H9 (cell line): ENCODE data around the gene PHC3. TPM values are rescaled to one million over a fixed set of nuclear protein-coding genes. Genes with fewer than 3 reads are reported as not detected.

ENCODE experiments used
- DNase-seq: peaks from one replicate; pipeline ENCODE4 v3.0.0-alpha.2; 2017
- H2AFZ ChIP-seq: one replicate; pipeline ENCODE4 v1.6.1; 2013; ENCODE audit warnings: mild to moderate bottlenecking, low read length, control low read depth, moderate library complexity
- H2AK5ac ChIP-seq: 2 replicates; pipeline ENCODE4 v1.6.1; 2013; ENCODE audit warnings: low read length, control low read depth, mixed read lengths; ENCODE audit not compliant: insufficient read length
- H2BK120ac ChIP-seq: one replicate; pipeline ENCODE4 v1.6.1; 2013; ENCODE audit warnings: low read depth, mild to moderate bottlenecking, low read length, control low read depth, inconsistent platforms; ENCODE audit not compliant: poor library complexity, severe bottlenecking
- H2BK12ac ChIP-seq: 2 replicates; pipeline ENCODE4 v1.6.1; 2013; ENCODE audit warnings: low read length, control low read depth, mixed read lengths, low read depth; ENCODE audit not compliant: insufficient read length
- H2BK15ac ChIP-seq: 2 replicates; pipeline ENCODE4 v1.6.1; 2013; ENCODE audit warnings: low read depth, low read length, control low read depth
- H2BK20ac ChIP-seq: one replicate; pipeline ENCODE4 v1.6.1; 2013; ENCODE audit warnings: low read depth, mild to moderate bottlenecking, low read length, control low read depth, inconsistent platforms; ENCODE audit not compliant: poor library complexity, severe bottlenecking
- H2BK5ac ChIP-seq: 2 replicates; pipeline ENCODE4 v1.6.1; 2013; ENCODE audit warnings: low read length, control low read depth, mixed read lengths; ENCODE audit not compliant: insufficient read length
- H3K14ac ChIP-seq: 2 replicates; pipeline ENCODE4 v1.6.1; 2013; ENCODE audit warnings: low read length, control low read depth; ENCODE audit not compliant: insufficient read depth
- H3K18ac ChIP-seq: 2 replicates; pipeline ENCODE4 v1.6.1; 2013; ENCODE audit warnings: low read depth, mild to moderate bottlenecking, mixed read lengths, low read length, control low read depth; ENCODE audit not compliant: insufficient read length
- H3K23ac ChIP-seq: 2 replicates; pipeline ENCODE4 v1.6.1; 2013; ENCODE audit warnings: low read length, control low read depth, mixed read lengths, low read depth; ENCODE audit not compliant: insufficient read length
- H3K23me2 ChIP-seq: 2 replicates; pipeline ENCODE4 v1.6.1; 2013; ENCODE audit warnings: low read depth, mild to moderate bottlenecking, mixed read lengths, low read length, control low read depth; ENCODE audit not compliant: insufficient read length, poor library complexity, severe bottlenecking
- H3K27ac ChIP-seq: 2 replicates; pipeline ENCODE4 v1.5.1; 2013; ENCODE audit warnings: low read length, control low read depth, mixed read lengths, low read depth; ENCODE audit not compliant: insufficient read length
- H3K27me3 ChIP-seq: 2 replicates; pipeline ENCODE4 v1.6.1; 2013; ENCODE audit warnings: low read length, control low read depth, inconsistent platforms; ENCODE audit not compliant: insufficient read depth
- H3K4ac ChIP-seq: 2 replicates; pipeline ENCODE4 v1.6.1; 2013; ENCODE audit warnings: low read depth, mild to moderate bottlenecking, control low read depth, inconsistent platforms, low read length, moderate library complexity
- H3K4me1 ChIP-seq: 2 replicates; pipeline ENCODE4 v1.6.1; 2013; ENCODE audit warnings: low read length, control low read depth, inconsistent platforms; ENCODE audit not compliant: insufficient read depth
- H3K4me2 ChIP-seq: 2 replicates; pipeline ENCODE4 v1.6.1; 2013; ENCODE audit warnings: low read length, control low read depth, mixed read lengths; ENCODE audit not compliant: insufficient read length, insufficient read depth
- H3K56ac ChIP-seq: 2 replicates; pipeline ENCODE4 v1.6.1; 2013; ENCODE audit warnings: low read depth, mild to moderate bottlenecking, mixed read lengths, low read length, control low read depth; ENCODE audit not compliant: insufficient read length
- H3K79me1 ChIP-seq: 2 replicates; pipeline ENCODE4 v1.6.1; 2013; ENCODE audit warnings: low read depth, mild to moderate bottlenecking, moderate library complexity, low read length, control low read depth, inconsistent platforms; ENCODE audit not compliant: insufficient read depth, poor library complexity, severe bottlenecking
- H3K79me2 ChIP-seq: 2 replicates; pipeline ENCODE4 v1.6.1; 2013; ENCODE audit warnings: low read length, control low read depth, inconsistent platforms; ENCODE audit not compliant: insufficient read depth
- H3K9ac ChIP-seq: 2 replicates; pipeline ENCODE4 v1.6.1; 2013; ENCODE audit warnings: low read length, control low read depth, mixed read lengths; ENCODE audit not compliant: insufficient read length; ENCODE audit errors: extremely low read depth
- H3K9me3 ChIP-seq: one replicate; pipeline ENCODE4 v1.6.1; 2013; ENCODE audit warnings: low read depth, low read length, inconsistent platforms; ENCODE audit not compliant: control insufficient read depth
- H3T11ph ChIP-seq: one replicate; pipeline ENCODE4 v1.6.1; 2013; ENCODE audit warnings: mild to moderate bottlenecking, low read length, control low read depth, inconsistent platforms
- H4K20me1 ChIP-seq: one replicate; pipeline ENCODE4 v1.6.1; 2013; ENCODE audit not compliant: control insufficient read depth, insufficient read length, insufficient read depth
- H4K5ac ChIP-seq: 2 replicates; pipeline ENCODE4 v1.6.1; 2013; ENCODE audit warnings: low read depth, mild to moderate bottlenecking, mixed read lengths, low read length, control low read depth; ENCODE audit not compliant: insufficient read length
- H4K8ac ChIP-seq: replicated peaks from 2 replicates; pipeline ENCODE4 v1.6.1; 2013; ENCODE audit warnings: low read length, control low read depth, mixed read lengths, low read depth; ENCODE audit not compliant: insufficient read length
- H4K91ac ChIP-seq: 2 replicates; pipeline ENCODE4 v1.6.1; 2013; ENCODE audit warnings: low read depth, mild to moderate bottlenecking, moderate library complexity, mixed read lengths, low read length, control low read depth; ENCODE audit not compliant: insufficient read length
- H3K27ac Mint-ChIP-seq, 3 experiments: 2 replicates in 2 of 3; 3 replicates in 1 of 3; pipeline ENCODE4 v1.8.0; 2020 to 2021; ENCODE audit warnings: mixed read lengths in 3 of 3, mild to moderate bottlenecking in 1 of 3, moderate library complexity in 1 of 3
- H3K27me3 Mint-ChIP-seq: 2 replicates; pipeline ENCODE4 v1.8.0; 2021; ENCODE audit warnings: low read depth, mild to moderate bottlenecking, moderate library complexity, mixed read lengths
- H3K36me3 Mint-ChIP-seq, 3 experiments: 2 replicates in 2 of 3; 3 replicates in 1 of 3; pipeline ENCODE4 v1.8.0; 2020 to 2021; ENCODE audit warnings: low read depth in 3 of 3, mixed read lengths in 3 of 3; ENCODE audit not compliant: insufficient read depth in 1 of 3
- H3K4me1 Mint-ChIP-seq, 2 experiments: 2 replicates each; pipeline ENCODE4 v1.8.0; 2020; ENCODE audit warnings: mixed read lengths in 2 of 2
- H3K4me3 Mint-ChIP-seq, 2 experiments: 2 replicates in 1 of 2; 3 replicates in 1 of 2; pipeline ENCODE4 v1.8.0; 2020 to 2021; ENCODE audit warnings: mild to moderate bottlenecking in 2 of 2, mixed read lengths in 2 of 2, moderate library complexity in 1 of 2
- H3K9me3 Mint-ChIP-seq, 2 experiments: 2 replicates in 1 of 2; 3 replicates in 1 of 2; pipeline ENCODE4 v1.8.0; 2020; ENCODE audit warnings: mild to moderate bottlenecking in 2 of 2, mixed read lengths in 2 of 2, moderate library complexity in 1 of 2
- CTCF ChIP-seq: fragments of 200-600 bp; sonication (generic); conservative IDR thresholded peaks from 3 replicates; pipeline ENCODE4 v1.8.0; 2021; ENCODE audit warnings: antibody characterized with exemption, mild to moderate bottlenecking
- WGBS: extraction: QIAGEN DNeasy Blood & Tissue Kit; methylation state at CpG from one replicate; pipeline ENCODE4 v1.1.7; 2013; ENCODE audit warnings: missing lambda C conversion rate, low lambda C conversion rate, mixed read lengths; ENCODE audit not compliant: insufficient read length; ENCODE audit errors: extremely low coverage; 5-methylcytosine and 5-hydroxymethylcytosine counted together
- total RNA-seq: library from RNA; stranded (reverse); gene quantifications from 2 replicates; pipeline ENCODE4 v1.2.1, GENCODE V29; 2021

PHC3 gene
- total RNA-seq, 1 experiment from 2014 or later = 26.4 TPM

GRCh38 chr3:170046269-170047132 lies 135.0 kb downstream of the PHC3 start:
- peaks cover 0 to 2% (median 0%) of the 10 kb centered on the region in 3 experiments; a peak in 4 of 7 replicates for H3K36me3 Mint-ChIP-seq
- Histone ChIP-seq H4K20me1 (no peaks in the 10 kb centered on the region), H3K23me2 (no peaks in the 10 kb centered on the region), H2BK120ac (no peak overlapping the region), H3K79me1 (no peaks in the 10 kb centered on the region), H4K5ac (no peak overlapping the region), H4K8ac (no peak overlapping the region), H2BK12ac (no peak overlapping the region), H3K79me2 (no peaks in the 10 kb centered on the region; the same call in 1 of the 2 replicates), H2AK5ac (no peak overlapping the region), H3K56ac (no peak overlapping the region), H3K27ac (no peak overlapping the region), H2AFZ (no peak overlapping the region), H4K91ac (no peak overlapping the region), H3K9me3 (no peaks in the 10 kb centered on the region), H3K18ac (no peak overlapping the region), H2BK15ac (no peak overlapping the region), H3K4ac (no peak overlapping the region), H3K23ac (no peak overlapping the region), H3K4me2 (no peak overlapping the region), H3K14ac (peak overlapping the region; percentile 73), H3K4me1 (0 out of 2 replicates have a peak, but pooled peaks cover 3% of the 10 kb centered on the region), H2BK20ac (no peak overlapping the region), H3K27me3 (no peaks in the 10 kb centered on the region), H3T11ph (no peak overlapping the region), H2BK5ac (no peak overlapping the region), H3K9ac (peak overlapping the region; percentile 13)
- no peaks in the 10 kb centered on the region; the same call in 1 of the 2 replicates for H3K27me3 Mint-ChIP-seq
- H3K4me1 Mint-ChIP-seq = peaks cover 13 to 17% of the 10 kb centered on the region in 2 experiments
- no peak for TF ChIP-seq CTCF
- no peaks in the 10 kb centered on the region for H3K9me3 Mint-ChIP-seq
- peak overlapping the region in 2 of 3 experiments; percentile 39 to 54; a peak in 3 of 7 replicates for H3K27ac Mint-ChIP-seq
- no peak overlapping the region for H3K4me3 Mint-ChIP-seq
- no peak for DNase-seq
- WGBS = no CpG with 5 or more reads among the region's 5 CpGs
